ENCODE results near the gene CELF4.

DNA sequence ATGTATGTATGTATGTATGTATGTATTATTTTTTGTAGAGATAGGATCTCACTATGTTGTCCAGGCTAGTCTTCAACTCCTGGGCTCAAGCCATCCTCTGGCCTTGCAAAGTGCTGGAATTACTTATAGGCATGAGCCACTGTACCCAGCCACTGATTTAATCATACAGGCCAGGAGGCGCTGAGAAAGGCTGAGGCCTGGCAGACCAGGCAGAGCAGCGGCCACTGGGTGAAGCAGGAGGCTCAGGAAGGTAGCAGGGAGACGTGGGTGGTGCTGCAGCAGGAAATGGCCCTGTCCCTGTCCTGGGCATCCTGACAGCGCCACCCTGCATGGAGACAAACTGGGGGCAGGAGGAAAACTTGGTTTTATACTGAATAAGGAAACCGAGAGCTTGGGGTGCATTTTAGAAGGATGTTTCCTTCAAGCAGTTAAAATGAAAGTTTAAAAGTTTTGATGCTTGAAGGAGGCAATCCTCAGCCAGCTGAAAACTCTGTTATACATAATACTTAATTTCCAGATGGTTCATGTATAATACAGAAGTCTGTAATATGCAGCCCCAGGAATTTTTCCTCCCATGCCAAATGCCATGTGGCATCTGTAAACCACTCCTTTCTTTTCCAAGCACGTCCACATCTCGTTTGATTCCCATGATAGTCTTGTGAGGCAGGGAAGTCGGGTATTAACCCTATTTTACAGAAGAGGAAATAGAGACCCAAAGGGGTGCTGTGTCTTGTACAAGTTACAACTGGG is 182.4 kb downstream of the CELF4 start:
- TF ChIP-seq POLR2A (IDR thresholded peaks at IDR 0.05) = no peak
- TF ChIP-seq, protein P1, sequence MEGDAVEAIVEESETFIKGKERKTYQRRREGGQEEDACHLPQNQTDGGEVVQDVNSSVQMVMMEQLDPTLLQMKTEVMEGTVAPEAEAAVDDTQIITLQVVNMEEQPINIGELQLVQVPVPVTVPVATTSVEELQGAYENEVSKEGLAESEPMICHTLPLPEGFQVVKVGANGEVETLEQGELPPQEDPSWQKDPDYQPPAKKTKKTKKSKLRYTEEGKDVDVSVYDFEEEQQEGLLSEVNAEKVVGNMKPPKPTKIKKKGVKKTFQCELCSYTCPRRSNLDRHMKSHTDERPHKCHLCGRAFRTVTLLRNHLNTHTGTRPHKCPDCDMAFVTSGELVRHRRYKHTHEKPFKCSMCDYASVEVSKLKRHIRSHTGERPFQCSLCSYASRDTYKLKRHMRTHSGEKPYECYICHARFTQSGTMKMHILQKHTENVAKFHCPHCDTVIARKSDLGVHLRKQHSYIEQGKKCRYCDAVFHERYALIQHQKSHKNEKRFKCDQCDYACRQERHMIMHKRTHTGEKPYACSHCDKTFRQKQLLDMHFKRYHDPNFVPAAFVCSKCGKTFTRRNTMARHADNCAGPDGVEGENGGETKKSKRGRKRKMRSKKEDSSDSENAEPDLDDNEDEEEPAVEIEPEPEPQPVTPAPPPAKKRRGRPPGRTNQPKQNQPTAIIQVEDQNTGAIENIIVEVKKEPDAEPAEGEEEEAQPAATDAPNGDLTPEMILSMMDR (IDR thresholded peaks at IDR 0.05) = no peak

All from body of pancreas (tissue), 4 donors.